ENCODE data around the gene ARHGEF11. TPM values are rescaled to one million over a fixed set of nuclear protein-coding genes. Genes with fewer than 3 reads are reported as not detected.

The ARHGEF11 gene
- total and polyA plus RNA-seq, 2 donors (not counting 1 experiment from before 2014, with no cell fraction given) = 1.0 to 4.6 TPM

- Histone ChIP-seq H2AFZ (ENCODE audit: insufficient read depth, low read depth, low read length, poor library complexity, severe bottlenecking) (no peak overlapping the region), H3K79me2 (ENCODE audit: control insufficient read depth, insufficient read depth, low read length) (no peaks in the 10 kb centered on the region), H3K4me2 (replicated peaks; ENCODE audit: low read depth, low read length, poor library complexity, severe bottlenecking) (no peak overlapping the region), H3K4me3 (ENCODE audit: control extremely low read depth in 1 of 5, extremely low read depth in 1 of 5, insufficient read depth in 1 of 5, low read depth in 2 of 5, low read length in 4 of 5) (no peak overlapping the region), H4K20me1 (ENCODE audit: control insufficient read depth, insufficient read depth, low read length, poor library complexity, severe bottlenecking) (no peaks in the 10 kb centered on the region), H3K36me3 (replicated peaks in 1 of 2; ENCODE audit: control extremely low read depth in 1 of 2, control insufficient read depth in 1 of 2, extremely low read depth in 1 of 2, insufficient read depth in 2 of 2, low read length in 1 of 2) (no peaks in the 10 kb centered on the region), H3K9me3 (ENCODE audit: control extremely low read depth in 1 of 3, control insufficient read depth in 2 of 3, insufficient read depth in 1 of 3, low read length in 2 of 3) (peaks cover 0 to 7% (median 0%) of the 10 kb centered on the region in 3 donors), H3K9ac (ENCODE audit: low read length) (no peak overlapping the region), H3K27ac (ENCODE audit: low read length in 2 of 2) (no peak overlapping the region), H3K4me1 (ENCODE audit: control insufficient read depth in 2 of 2, insufficient read depth in 2 of 2, low read length in 2 of 2) (peaks cover 6 to 7% of the 10 kb centered on the region in 2 donors), H3K27me3 (replicated peaks in 1 of 4; ENCODE audit: control extremely low read depth in 1 of 4, control insufficient read depth in 3 of 4, insufficient read depth in 4 of 4, low read length in 3 of 4) (peaks cover 0 to 55% (median 18%) of the 10 kb centered on the region in 4 experiments)
- TF ChIP-seq EZH2 (IDR thresholded peaks at IDR 0.05; ENCODE audit: borderline replicate concordance, insufficient read depth, low read depth, low read length, poor library complexity, severe bottlenecking) (no peak), CTCF (IDR thresholded peaks at IDR 0.05) (no peak)
- ChIA-PET CTCF (interaction anchor here (1.0 to 1.2 kb wide), 2 partner anchors 28 to 198 kb away, joined by 3 read pairs; no protein-coding TSS in a partner anchor), POLR2A (interaction anchor here (0.8 kb wide), 1 partner anchor 54 kb away, joined by 9 read pairs; no protein-coding TSS in a partner anchor)
- no CpG with 5 or more reads among the region's 3 CpGs for WGBS (ENCODE audit: insufficient coverage)
- Mint-ChIP-seq H3K4me1 (peaks cover 6% of the 10 kb centered on the region), H3K9me3 (ENCODE audit: insufficient read depth) (no peaks in the 10 kb centered on the region), H3K4me3 (no peak overlapping the region), H3K27me3 (peaks cover 67% of the 10 kb centered on the region), H3K27ac (no peak overlapping the region)
- intact Hi-C loops (cut with micrococcal nuclease) = no loop called here
- no peak for DNase-seq
- ATAC-seq (ENCODE audit: low read depth) = no peak
These were observed 158.2 kb downstream of the ARHGEF11 start for GRCh38 chr1:156887317-156887716.

DNA sequence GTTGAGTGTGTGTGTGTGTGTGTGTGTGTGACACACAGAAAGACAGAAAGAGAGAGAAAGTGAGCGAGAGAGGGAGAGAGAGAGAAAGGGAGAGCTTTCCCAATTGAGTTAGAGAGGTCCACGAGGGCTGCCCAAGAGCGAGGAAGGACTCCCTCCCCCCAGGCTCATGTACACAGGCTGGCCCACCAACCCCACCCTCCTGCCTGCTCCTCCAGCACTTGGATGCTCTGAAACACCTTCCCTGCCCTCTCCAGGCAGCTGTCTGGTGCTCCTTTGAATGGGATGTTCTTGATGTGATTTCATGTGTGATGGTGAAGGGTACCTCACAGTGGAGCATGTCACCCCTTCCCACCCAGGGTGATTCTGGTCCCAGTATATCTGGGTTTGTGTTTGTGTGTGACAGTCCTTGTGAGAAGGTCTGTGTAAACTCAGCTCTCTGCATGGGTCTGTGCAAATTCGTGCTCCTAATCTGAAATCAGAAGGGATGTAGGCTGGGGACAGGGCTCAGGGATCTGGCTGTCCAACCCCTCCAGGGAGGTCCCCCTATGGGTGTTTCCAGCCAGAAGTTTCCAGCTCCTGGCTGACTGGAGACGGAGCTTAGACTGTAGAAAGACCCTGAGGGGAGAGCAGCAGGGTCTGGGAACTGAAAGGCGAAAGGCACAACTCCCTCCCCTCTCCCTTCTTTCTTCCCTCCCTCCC lies 158.8 kb downstream of the ARHGEF11 start:
- peaks cover 67% of the 10 kb centered on the region for H3K27me3 Mint-ChIP-seq

More for the DNA sequence above, 158.8 kb downstream of the ARHGEF11 start:
- DNase-seq (no peak), ATAC-seq (ENCODE audit: low read depth) (no peak)
- intact Hi-C loops (cut with micrococcal nuclease) = no loop called here
- Histone ChIP-seq H3K9ac (ENCODE audit: low read length) (no peak overlapping the region), H3K27ac (ENCODE audit: low read length in 2 of 2) (no peak overlapping the region), H3K4me3 (ENCODE audit: control extremely low read depth in 1 of 5, extremely low read depth in 1 of 5, insufficient read depth in 1 of 5, low read depth in 2 of 5, low read length in 4 of 5) (no peak overlapping the region), H3K36me3 (replicated peaks in 1 of 2; ENCODE audit: control extremely low read depth in 1 of 2, control insufficient read depth in 1 of 2, extremely low read depth in 1 of 2, insufficient read depth in 2 of 2, low read length in 1 of 2) (no peaks in the 10 kb centered on the region), H3K4me1 (ENCODE audit: control insufficient read depth in 2 of 2, insufficient read depth in 2 of 2, low read length in 2 of 2) (peaks cover under 1 to 2% of the 10 kb centered on the region in 2 donors), H3K9me3 (ENCODE audit: control extremely low read depth in 1 of 3, control insufficient read depth in 2 of 3, insufficient read depth in 1 of 3, low read length in 2 of 3) (peaks cover 0 to under 1% (median 0%) of the 10 kb centered on the region in 3 donors), H3K27me3 (replicated peaks in 1 of 4; ENCODE audit: control extremely low read depth in 1 of 4, control insufficient read depth in 3 of 4, insufficient read depth in 4 of 4, low read length in 3 of 4) (peaks cover 0 to 52% (median 15%) of the 10 kb centered on the region in 4 experiments), H4K20me1 (ENCODE audit: control insufficient read depth, insufficient read depth, low read length, poor library complexity, severe bottlenecking) (no peaks in the 10 kb centered on the region), H3K4me2 (replicated peaks; ENCODE audit: low read depth, low read length, poor library complexity, severe bottlenecking) (no peak overlapping the region), H2AFZ (ENCODE audit: insufficient read depth, low read depth, low read length, poor library complexity, severe bottlenecking) (no peak overlapping the region), H3K79me2 (ENCODE audit: control insufficient read depth, insufficient read depth, low read length) (no peaks in the 10 kb centered on the region)
- no peaks in the 10 kb centered on the region for H3K9me3 Mint-ChIP-seq (ENCODE audit: insufficient read depth)
- no peak for TF ChIP-seq EZH2 (IDR thresholded peaks at IDR 0.05; ENCODE audit: borderline replicate concordance, insufficient read depth, low read depth, low read length, poor library complexity, severe bottlenecking)
- TF ChIP-seq CTCF (IDR thresholded peaks at IDR 0.05) = no peak
- H3K4me1 Mint-ChIP-seq = peaks cover 3% of the 10 kb centered on the region
- no peak overlapping the region for H3K27ac Mint-ChIP-seq
- CTCF ChIA-PET = interaction anchor here (1.2 kb wide), 1 partner anchor 27 kb away, joined by 3 read pairs; no protein-coding TSS in a partner anchor
- H3K4me3 Mint-ChIP-seq = no peak overlapping the region
- POLR2A ChIA-PET = no interaction called here
- WGBS (ENCODE audit: insufficient coverage) = 0% methylated on average over 1 of the region's 6 CpGs

All from B cell (primary cell).